Measurements from ENCODE around the gene ACOX1. TPM values are rescaled to one million over a fixed set of nuclear protein-coding genes. Genes with fewer than 3 reads are reported as not detected.
A peak's percentile ranks its signal among the peaks of the same experiment; 100 is the strongest.
"Not testable (repeated sequence)": the region's sequence is repeated elsewhere in the genome, so short reads cannot be mapped to it uniquely, and the experiment has no call there.

ACOX1 gene
- total and polyA plus RNA-seq, 8 donors = 25.6 to 81.0 (median 31.9) TPM

- no peak for DNase-seq
- intact Hi-C loops (cut with DNase I) = no loop called here
Measured at GRCh38 chr17:75979705-75980187, 780 bp upstream of the ACOX1 start.

GRCh38 chr17:75976175-75976848 is 2.7 kb downstream of the ACOX1 start:
- no peak overlapping the region for H3K4me3 ChIP-seq

More at GRCh38 chr17:75979705-75980187, 780 bp upstream of the ACOX1 start:
- TF ChIP-seq CTCF (IDR thresholded peaks at IDR 0.05) = no peak
- ATAC-seq = peak; percentile 16
- Histone ChIP-seq H3K9me3 (no peaks in the 10 kb centered on the region), H3K27ac (peak overlapping the region; percentile 97 to 99), H3K27me3 (no peaks in the 10 kb centered on the region), H3K4me3 (peak overlapping the region; percentile 81 to 91), H3K36me3 (peaks cover 0 to 6% of the 10 kb centered on the region in 2 donors), H3K4me1 (peaks cover 40 to 76% of the 10 kb centered on the region in 2 donors)

GRCh38 chr17:75975757-75976174 is 3.2 kb downstream of the ACOX1 start:
- no peak overlapping the region for H3K27ac ChIP-seq
- intact Hi-C loops (cut with DNase I) = no loop called here
- no peak for ATAC-seq
- no peaks in the 10 kb centered on the region for H3K9me3 ChIP-seq
- peaks cover 23 to 56% of the 10 kb centered on the region in 2 donors for H3K4me1 ChIP-seq
- no peak for TF ChIP-seq CTCF (IDR thresholded peaks at IDR 0.05)
- peaks cover 0 to 41% of the 10 kb centered on the region in 2 donors for H3K36me3 ChIP-seq
- DNase-seq = no peak
- H3K4me3 ChIP-seq = no peak overlapping the region
- H3K27me3 ChIP-seq = no peaks in the 10 kb centered on the region

More at GRCh38 chr17:75976175-75976848, 2.7 kb downstream of the ACOX1 start:
- Histone ChIP-seq H3K4me1 (peaks cover 23 to 56% of the 10 kb centered on the region in 2 donors), H3K27me3 (no peaks in the 10 kb centered on the region), H3K9me3 (no peaks in the 10 kb centered on the region), H3K36me3 (peaks cover 0 to 37% of the 10 kb centered on the region in 2 donors), H3K27ac (peak overlapping the region; percentile 1 to 35)
- intact Hi-C loops (cut with DNase I) = no loop called here
- no peak for DNase-seq
- no peak for ATAC-seq
- no peak for TF ChIP-seq CTCF (IDR thresholded peaks at IDR 0.05)

GRCh38 chr17:75975187-75975586 is 3.8 kb downstream of the ACOX1 start:
- H3K4me1 ChIP-seq = peaks cover 23 to 57% of the 10 kb centered on the region in 2 donors
- intact Hi-C loops (cut with DNase I); H3K27ac ChIP-seq; ATAC-seq; H3K4me3 ChIP-seq; H3K27me3 ChIP-seq; H3K9me3 ChIP-seq; DNase-seq: not testable (repeated sequence)
- peaks cover 0 to 44% of the 10 kb centered on the region in 2 donors for H3K36me3 ChIP-seq

- DNase-seq (no peak), ATAC-seq (no peak)
- Histone ChIP-seq H3K4me3 (no peak overlapping the region), H3K27ac (peak overlapping the region in 1 of 2 donors; percentile 90), H3K27me3 (no peaks in the 10 kb centered on the region), H3K4me1 (peaks cover 4 to 42% of the 10 kb centered on the region in 2 donors), H3K36me3 (peaks cover 0 to 61% of the 10 kb centered on the region in 2 donors), H3K9me3 (no peaks in the 10 kb centered on the region)
- intact Hi-C loops (cut with DNase I) = no loop called here
- TF ChIP-seq CTCF (IDR thresholded peaks at IDR 0.05) = no peak
Measured at GRCh38 chr17:75970626-75971025, 8.3 kb downstream of the ACOX1 start.

Measured in left lung (tissue), 10 donors.